Measurements from ENCODE around the gene PARN.

PARN gene

DNA sequence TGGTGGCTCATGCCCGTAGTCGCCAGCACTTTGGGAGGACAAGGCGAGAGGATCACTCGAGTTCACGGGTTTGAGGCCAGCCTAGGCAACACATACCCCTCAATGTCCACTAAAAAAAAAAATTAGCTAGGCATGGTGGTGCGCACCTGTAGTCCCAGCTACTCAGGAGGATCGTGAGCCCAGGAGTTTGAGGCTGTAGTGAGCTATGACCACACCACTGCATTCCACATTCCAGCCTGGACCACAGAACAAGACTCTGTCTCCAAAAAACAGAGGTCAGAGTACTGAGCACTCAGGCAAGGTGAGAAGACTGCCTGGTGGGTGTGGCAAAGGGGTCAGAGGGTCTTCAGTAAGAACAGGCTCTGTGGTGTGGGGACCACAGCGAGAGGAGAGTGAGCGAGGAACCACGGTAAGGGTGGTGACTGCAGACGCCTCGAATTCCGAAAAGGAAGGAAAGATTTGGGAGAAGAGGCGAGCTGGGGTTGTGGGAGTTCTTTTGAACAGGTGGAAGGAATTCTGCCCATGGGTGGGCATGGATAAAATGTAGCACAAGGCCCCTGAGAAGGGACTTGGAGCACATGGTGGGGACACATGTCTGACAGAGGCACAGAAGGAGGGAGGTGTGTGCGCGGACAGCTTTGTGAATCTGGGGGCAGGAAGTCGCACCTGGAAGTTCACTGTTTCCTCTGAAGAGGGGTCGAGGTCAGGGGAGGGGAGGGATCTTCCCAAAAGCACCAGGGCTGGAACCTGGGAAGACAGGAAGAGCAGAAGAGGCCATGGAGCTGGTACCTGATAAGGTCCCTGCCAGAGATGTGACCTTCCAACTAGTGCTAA, 134.6 kb downstream of the PARN start:
- no peak for DNase-seq

DNA sequence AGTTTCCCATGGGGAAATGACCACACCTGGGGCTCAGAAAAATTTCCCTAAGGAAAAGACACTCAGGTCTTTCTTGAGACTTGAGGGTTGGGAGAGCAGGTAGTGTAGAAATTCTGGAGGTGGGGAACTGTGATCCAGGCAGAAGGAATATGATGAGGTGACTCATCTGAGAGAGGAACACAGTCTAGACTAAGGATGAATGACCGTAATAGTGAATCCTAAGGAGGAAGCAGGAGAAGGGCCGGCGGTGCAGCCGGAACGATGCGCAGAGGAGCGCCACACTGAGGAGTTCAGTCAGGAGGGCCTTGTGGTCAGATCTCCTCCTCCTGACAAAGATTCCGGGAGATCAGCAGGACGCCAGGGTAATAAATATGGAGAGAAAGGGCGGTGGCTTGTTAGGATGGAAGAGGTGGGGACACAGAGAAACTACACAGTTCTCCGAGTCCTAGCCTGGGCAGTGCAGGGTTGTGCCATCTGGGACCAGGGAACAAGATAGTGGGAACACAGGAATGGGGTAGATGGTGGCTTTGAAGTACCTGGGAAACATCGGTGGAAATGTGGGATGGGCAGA, 135.6 kb downstream of the PARN start:
- no peak for DNase-seq

DNA sequence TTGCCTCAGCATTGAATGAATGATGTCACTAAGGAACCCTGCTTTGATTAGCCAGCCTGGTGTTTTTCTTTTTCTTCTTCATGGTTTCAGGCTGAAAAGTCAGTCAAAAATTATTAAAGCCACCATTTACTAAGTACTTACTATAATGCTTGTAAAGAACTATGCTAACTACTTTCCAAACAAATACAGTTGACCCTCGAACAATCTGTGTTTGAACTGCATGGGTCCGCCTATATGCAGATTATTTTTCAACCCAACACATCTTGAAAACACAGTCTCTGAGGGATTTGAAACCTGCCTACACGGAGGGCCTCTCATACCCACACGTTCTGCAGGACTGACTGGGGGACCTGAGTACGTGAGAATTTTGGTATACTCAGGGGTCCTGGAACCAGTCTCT, 136.3 kb downstream of the PARN start:
- DNase-seq, result no peak

DNA sequence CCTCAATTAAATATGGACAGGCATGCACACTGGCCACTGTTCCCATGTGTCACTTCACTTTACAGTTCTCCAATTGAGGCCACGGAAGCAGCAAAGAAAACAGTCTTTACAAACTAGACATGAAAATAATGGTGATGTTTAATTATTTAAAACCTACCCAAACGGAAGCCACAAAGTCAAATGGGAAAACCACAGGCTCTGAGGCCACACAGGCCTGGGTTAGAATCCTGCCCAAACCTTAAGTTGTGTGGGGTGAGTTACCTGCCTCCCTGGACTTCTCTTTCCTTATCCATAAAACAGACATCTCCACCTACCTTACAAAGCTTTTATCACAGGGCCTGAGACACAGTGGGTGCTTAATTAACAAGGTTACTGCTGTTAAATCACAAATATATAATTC, 137.4 kb downstream of the PARN start:
- DNase-seq, result no peak

DNA sequence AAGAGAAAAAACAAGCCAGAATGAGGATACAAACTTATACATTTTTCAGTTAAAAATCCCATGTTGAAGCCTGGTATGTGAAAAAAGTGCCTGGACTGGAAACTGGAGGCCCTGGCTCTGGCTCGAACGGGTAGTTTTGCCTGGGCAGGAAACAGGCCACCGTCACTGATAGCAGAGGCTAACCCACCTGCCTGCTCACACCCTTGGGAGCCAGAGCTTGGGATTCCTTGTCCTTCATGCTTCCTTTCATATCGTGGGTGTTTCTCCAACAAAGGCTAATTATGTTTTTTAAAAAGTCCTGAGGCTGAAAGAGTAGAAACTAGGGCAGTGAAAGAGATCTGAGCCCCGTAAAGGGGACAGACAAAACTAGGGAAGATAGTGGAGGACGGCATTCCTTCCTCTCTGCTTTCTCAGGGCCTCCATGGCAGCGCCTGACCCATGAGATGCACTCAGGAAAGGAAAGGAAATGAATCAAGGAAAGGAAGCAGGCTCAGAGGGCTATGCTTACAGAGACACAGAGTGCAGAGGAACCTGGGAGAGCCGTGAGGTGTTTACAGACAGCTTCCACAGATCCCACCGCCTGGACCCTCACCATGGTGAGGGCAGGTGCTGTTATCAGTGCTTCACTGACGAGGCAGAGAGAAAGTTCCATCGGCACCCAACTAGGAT, 138.1 kb downstream of the PARN start:
- no peak for DNase-seq

DNA sequence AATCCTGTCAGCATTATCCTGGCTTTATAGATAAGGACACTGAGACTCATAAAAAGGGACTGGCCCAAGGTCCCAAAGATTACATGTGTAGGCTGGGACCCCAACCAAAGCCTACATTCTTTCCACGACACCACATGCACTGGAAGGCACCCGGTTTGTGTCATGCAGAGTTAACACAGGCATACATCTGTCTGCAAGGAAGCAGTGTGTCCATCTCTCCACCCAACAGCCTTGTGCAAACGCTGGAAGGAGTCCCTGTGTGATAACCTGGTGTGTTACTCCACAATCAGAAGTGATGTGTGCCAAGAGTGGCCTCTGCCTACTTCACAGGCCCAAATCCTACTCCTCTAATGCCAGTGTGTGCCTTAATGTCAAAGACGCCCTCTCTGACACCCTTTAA, 139.8 kb downstream of the PARN start:
- no peak for DNase-seq

DNA sequence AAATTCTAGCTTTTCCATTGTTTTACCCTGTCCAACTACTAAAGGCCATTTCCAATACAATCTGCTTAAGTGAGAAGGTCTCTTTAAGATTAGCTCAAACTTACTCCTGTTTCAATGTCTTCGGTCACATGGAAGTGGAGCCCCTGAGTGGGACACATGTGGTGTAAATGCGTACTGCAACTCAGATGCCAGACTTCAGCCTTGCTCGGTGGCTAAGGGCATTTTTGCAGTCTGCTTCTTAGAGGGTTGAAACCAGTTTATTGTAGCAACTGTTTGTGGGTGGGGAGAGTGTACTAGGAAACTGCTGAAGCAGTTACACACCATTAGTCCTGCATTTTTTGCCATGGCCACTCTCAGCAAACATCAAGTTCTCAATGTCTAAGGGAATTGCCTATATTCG, 140.6 kb downstream of the PARN start:
- no peak for DNase-seq

DNA sequence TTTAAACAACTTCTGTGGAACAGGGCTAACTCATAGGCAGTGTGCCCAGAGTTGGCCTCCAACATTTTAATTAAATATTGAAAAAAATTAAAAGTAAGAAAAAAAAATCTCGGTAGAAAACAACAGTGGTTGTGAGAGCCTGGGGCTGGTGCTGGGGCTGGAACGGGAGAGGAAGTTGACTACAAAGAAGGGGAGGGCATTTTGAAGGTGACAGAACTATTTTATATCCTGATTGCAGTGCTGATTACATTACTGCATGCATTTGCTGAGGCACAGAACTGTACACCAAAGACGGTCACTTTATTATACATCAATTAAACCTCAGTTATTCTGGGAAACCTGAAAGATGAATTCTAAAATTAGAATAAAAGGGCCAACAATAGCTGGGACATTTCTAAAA, 142.5 kb downstream of the PARN start:
- DNase-seq, result no peak

DNA sequence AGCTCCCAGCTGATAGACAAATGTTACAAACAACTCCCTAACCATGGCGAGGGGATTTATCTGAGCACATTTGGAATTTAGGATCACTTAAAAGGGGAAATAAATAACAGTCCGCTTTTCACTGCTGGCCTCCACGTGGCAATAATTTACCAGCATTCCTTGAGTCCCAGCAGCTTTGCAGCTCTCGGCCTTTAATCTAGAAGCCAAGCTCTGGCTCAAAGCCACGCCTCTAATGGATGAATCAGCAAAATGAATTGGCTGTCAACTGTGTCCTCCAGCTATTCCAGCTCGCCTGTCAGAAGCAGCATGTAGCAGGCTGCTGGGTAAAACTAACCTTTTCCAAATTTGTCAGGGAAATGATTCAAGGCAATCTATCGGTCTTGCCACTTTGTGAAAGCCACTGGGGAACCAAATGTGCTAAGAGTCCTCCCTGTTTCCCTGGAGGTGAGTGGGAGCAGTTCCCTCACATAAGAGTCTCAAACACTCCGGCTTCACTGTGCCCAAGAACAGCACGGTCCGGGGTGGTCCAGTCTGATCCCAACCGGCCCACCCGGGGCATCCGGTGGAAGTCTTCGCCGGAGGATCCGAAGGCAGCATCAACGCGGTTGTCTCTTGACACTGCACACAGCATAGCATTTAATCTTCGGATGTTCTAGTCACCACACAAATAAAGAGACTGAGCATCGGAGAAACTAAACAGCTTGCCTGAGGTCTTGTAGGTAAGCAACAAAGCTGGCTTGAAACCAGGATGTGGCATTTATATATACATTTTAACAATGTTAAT, 143.3 kb downstream of the PARN start:
- DNase-seq, result no peak

DNA sequence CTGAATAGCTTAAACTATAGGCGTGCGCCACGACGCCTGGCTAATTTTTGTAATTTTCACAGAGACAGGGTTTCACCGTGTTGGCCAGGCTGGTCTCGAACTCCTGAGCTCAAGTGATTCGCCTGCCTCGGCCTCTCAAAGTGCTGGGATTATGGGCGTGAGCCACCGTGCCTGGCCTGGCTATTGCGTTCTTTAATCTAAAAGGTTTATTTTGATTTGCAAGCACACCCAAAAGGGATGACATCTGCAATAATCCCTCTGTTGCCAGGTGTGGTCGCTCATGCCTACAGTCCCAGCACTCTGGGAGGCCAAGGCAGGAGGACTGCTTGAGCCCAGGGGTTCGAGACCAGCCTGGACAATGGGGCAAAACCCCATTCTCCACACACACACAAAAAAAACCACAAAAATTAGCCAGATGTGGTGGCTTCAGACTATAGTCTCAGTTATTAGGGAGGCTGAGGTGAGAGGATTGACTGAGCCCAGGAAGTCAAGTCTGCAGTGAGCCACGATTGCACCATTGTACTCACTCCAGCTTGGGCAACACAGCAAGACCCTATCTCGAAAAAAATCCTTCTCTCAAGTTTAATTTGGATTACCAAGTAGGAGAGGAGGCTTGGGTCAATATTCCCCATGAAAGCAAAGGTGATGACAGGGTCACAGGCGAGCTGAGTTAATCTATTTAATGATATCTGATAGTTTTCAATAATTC, 144.1 kb downstream of the PARN start:
- no peak for DNase-seq

DNA sequence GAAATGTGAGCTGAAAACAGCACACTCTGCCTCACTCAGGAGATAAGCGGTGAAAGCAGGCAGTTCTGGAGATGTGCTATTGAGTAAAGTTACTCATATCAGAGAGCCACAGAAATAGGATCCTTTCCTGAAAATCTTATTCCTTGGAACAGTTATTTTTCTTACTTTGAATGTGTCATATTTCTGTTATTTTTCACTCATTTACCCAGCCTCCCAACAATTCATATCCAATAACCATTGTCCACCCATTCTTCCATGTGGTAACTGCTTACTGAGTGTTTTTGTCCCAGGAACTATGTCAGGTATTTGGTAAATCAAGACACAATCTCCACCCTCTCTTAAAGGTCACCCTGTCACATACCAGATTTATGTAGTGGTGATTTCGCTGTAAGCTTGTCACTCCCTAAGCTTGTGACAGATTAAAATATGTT, 144.9 kb downstream of the PARN start:
- DNase-seq, result no peak

DNA sequence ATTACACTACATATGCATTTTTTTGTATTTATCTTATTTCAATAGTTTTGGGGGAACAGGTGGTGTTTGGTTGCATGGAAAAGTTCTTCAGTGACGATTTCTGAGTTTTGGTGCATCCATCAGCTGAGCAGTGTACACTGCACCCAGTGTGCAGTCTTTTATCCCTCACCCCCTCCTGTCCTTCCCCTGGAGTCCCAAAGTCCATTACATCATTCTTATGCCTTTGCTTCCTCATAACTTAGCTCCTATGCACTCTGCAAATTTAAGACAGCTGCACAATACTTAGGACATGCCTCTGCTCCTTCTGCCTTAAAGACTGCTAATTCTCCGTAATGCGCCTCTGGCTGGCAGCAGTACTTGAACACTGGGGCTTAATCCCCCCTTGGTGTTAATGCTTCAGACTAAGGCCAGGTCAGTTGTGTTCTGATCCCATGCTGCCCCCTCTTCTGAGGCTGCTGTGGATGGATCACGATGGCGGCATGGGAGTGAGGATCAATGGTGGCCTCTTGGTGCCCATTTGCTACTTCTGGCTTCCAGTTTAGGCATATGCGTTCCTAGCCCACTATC, 146.2 kb downstream of the PARN start:
- DNase-seq, result no peak

DNA sequence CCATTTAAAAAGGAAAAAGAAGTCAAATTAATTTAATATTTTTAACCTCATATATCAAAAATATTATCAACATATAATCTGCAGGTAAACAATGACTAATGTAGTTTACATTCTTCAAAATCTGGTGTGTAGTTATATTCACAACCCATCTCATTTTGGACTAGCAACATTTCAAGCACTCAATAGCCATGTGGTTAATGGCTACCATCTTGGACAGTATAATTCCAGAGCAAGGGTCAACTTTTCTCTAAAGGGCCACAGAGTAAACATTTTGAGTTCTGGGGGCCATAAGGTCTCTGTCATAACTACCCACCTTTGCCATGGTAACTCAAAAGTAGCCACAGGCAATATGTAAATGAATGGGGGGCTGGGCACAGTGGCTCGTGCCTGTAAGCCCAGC, 153.9 kb downstream of the PARN start:
- DNase-seq, result no peak

DNA sequence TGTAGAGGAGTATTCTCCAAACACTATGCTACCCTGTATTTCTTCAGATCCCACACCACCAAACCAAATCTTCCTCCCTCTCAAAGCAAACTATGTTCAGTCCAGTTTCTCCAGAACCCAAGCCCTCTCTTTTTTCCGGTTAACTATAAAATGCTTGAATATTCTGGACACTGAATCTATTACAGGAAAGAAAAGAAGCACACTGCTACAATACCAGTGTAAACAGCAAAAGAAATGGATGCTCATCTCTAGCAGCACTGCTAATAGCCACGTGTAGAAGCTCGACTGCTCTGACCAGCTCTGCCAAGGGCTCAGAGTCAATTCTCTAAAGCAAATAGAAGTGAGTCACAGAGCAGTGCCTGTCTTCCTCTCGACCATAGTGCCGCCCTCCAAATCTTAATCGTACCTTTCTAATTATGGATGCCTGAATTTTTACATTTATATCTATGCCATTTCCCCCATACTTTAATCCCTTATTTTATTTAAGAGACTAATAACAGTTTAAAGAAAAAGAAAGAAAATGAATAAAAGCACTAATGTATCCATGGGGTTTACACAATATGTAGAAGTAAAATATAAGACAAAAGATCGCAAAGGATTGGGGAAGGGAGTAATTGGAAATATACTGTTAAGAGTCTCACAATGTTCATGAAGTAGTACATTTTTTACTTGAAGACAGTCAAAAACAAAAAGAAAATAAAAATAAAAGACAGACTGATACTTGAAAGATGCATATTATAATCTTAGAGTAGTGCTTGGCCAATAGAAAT, 154.5 kb downstream of the PARN start:
- no peak for DNase-seq

DNA sequence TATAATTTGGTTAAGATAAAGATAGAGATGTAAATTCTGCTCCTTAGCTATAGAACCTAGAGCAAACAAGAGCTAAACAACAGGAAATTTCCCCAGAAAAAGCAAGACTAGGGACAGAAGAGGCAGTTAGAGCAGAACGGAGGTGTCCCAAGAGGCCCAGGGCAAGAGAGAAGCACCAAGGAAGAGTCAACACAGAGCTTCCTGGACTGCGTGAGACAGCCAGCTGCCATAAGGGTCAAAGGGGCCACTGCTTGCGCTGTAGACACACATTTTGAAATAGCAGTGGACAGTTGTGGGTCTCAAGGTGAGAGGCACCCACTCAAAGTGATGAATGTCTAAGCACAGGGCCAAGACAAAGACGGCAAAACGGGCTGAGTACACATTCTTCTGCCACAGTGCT, 156.6 kb downstream of the PARN start:
- DNase-seq, result no peak

DNA sequence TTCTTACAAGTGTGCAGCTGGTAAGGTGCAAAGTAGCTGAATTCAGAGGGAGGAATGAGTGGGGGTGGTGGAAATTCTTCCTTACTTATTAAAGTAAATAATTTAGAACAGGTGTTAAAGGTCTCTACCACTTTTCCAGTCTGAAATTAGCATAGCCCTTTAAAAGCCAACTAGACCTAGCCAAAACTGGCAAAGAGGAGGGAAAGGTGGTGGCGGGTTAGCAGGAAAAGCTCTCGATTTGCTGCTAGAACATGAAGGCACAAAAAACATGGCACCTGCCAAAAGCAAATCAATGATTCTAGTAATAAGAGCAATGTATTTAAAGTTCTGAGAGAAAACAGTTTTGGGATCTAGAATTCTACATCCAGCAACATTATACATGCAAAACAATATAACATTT, 157.7 kb downstream of the PARN start:
- no peak for DNase-seq

DNA sequence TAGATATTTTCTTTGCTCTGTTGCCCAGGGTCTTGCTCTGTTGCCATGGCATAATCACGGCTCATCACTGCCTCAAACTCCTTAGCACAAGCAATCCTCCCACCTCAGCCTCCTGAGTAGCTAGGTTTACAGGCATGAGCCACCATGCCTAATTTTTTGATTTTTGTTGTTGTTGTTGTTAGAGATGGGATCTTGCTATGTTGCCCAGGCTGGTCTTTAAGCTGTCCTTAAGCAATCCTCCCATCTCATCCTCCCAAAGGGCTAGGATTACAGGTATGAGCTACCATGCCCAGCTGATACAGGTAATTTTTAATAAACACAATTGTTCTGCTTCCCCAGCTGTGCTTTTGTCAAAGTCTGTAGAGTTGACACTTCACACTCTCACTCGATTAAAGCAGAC, 159.3 kb downstream of the PARN start:
- no peak for DNase-seq

DNA sequence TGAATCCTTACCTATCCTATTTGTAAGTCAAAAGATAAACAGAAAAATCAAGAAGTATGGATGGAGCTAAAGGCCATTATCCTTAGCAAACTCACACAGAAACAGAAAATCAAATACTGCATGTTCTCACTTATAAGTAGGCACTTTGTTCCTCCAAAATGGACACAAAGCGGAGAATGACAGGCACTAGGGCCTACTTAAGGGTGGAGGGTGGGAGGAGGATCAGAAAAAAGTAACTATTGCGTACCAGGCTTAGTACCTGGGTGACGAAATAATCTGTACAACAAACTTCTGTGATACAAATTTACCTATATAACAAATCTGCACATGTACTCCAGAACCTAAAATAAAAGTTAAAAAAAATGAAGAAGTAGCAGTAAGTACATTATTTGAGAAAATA, 164.3 kb downstream of the PARN start:
- no peak for DNase-seq

DNA sequence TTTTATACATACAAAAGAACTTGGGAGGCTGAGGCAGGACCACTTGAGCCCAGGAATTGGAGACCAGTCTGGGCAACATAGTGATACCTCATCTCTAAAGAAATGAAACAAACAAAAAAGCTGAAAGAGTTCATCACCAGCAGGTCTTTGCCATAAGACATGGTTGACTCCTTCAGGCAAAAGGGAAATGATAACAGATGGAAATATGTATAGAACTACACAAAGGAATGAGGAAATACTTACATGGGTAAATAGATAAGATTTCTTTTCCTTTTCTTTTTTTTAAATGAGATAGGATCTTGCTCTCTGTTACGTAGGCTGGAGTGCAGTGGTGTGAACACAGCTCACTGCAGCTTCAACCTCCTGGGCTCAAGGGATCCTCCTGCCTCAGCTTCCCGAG, 165.3 kb downstream of the PARN start:
- DNase-seq, result no peak

DNA sequence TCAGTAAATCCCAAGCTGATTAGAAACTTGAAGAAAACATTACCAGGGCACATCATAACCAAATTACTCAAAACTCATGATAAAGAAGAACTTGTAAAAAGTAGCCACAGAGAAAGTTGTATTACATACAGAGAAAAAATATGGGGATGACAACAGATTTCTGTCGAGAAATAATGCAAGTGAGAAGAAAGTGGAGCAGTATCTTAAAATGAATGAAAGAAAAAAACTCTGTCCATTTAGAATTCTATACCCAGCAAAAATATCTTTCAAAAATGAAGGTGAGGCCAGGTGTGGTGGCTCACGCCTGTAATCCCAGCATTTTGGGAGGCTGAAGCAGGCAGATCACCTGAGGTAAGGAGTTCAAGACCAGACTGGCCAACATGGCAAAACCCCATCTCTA, 165.9 kb downstream of the PARN start:
- no peak for DNase-seq

DNA sequence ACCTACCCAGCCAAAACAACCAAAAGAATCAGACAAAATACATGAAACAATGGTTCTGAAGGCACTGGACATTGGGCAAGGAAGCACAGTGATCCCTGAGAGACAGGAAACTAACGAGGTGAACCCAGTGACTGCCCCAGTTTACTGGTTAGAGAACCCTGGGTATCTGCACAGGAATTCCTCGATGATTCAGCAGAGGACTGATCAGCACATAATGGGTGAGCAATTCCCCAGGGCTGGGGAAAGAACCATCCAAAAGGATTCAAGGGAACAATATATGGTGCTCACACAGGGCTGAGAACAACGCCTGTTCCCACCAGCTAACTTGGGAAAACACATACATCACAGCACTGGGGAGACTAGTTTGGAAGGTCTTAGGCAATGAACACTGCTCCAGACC, 167.2 kb downstream of the PARN start:
- DNase-seq, result no peak

DNA sequence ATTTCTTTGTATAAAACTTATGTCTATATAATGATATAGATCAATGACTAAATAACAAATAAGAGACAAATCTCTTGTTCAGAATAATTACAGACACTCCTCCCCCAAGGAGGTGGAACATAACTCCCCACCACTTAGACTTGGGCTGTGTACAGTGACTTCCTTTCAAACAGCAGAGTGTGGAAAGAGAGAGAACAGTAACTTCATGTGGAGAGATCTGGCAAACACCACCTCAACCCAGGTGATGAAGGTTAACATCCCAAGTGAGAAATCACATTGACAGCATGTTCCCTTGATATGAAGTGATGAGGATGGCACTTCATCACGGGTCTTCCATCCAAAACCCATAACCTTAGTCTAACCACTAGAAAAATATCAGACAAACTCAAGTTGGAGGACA, 169.3 kb downstream of the PARN start:
- no peak for DNase-seq

Measured in NCI-H524 treated with DMSO at 0.1 percent for 48 hours (cell line).